ENCODE measurements around the gene MYOD1. TPM values are rescaled to one million over a fixed set of nuclear protein-coding genes. Genes with fewer than 3 reads are reported as not detected.
A peak's percentile ranks its signal among the peaks of the same experiment; 100 is the strongest.

The MYOD1 gene
- total RNA-seq (2021) = not detected in 2 replicates
- not detected for Bru-seq, nascent RNA
- not detected for BruChase-seq, experiment 1, labeled RNA remaining after a 2-hour chase
- not detected for BruChase-seq, experiment 2, labeled RNA remaining after a 6-hour chase
- long read RNA-seq = 0 reads

DNA sequence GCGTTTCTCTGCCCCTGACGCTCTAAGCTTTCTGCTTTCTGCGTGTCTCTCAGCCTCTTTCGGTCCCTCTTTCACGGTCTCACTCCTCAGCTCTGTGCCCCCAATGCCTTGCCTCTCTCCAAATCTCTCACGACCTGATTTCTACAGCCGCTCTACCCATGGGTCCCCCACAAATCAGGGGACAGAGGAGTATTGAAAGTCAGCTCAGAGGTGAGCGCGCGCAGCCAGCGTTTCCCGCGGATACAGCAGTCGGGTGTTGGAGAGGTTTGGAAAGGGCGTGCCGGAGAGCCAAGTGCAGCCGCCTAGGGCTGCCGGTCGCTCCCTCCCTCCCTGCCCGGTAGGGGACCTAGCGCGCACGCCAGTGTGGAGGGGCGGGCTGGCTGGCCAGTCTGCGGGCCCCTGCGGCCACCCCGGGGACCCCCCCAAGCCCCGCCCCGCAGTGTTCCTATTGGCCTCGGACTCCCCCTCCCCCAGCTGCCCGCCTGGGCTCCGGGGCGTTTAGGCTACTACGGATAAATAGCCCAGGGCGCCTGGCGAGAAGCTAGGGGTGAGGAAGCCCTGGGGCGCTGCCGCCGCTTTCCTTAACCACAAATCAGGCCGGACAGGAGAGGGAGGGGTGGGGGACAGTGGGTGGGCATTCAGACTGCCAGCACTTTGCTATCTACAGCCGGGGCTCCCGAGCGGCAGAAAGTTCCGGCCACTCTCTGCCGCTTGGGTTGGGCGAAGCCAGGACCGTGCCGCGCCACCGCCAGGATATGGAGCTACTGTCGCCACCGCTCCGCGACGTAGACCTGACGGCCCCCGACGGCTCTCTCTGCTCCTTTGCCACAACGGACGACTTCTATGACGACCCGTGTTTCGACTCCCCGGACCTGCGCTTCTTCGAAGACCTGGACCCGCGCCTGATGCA, at the start of gene MYOD1:
Gene MYOD1 (plus strand): TSS at position 544 of the 910 bp plus-strand sequence. CDS start 212 bp downstream, at position 756.
- H3K27ac ChIP-seq (ENCODE audit: low read depth, low read length, poor library complexity, severe bottlenecking) = no peak within 1 kb of the TSS
- H3K36me3 ChIP-seq (ENCODE audit: insufficient read depth, low read length, poor library complexity, severe bottlenecking) = no peaks in the 10 kb centered on the region
- POLR2A ChIA-PET (ENCODE audit: low non-redundant PET) = no interaction called here
- no TSS peak for BruUV-seq (replicated peaks)
- CTCF ChIA-PET = interaction anchor here (0.6 to 1.4 kb wide), 2 partner anchors 12 to 254 kb away, joined by 3 to 5 read pairs; no protein-coding TSS in a partner anchor
- H3K4me3 ChIP-seq (ENCODE audit: low read depth, low read length, poor library complexity, severe bottlenecking) = no peak within 1 kb of the TSS
- H3K4me1 ChIP-seq (ENCODE audit: insufficient read depth, low read length, poor library complexity, severe bottlenecking) = no peaks in the 10 kb centered on the region
- intact Hi-C loops (cut with micrococcal nuclease; ENCODE audit: unreplicated experiment) = no loop called here
- peaks cover 96% of the 10 kb centered on the region for H3K27me3 ChIP-seq (replicated peaks; ENCODE audit: insufficient read depth, low read depth, low read length, poor library complexity)
- no peaks in the 10 kb centered on the region for H3K9me3 ChIP-seq (ENCODE audit: low read depth, low read length, poor library complexity, severe bottlenecking)
- peak; percentile 36 for TF ChIP-seq EZH2 (IDR thresholded peaks at IDR 0.05; ENCODE audit: borderline replicate concordance, low read depth, low read length, poor library complexity, severe bottlenecking)
- TF ChIP-seq, protein P1, sequence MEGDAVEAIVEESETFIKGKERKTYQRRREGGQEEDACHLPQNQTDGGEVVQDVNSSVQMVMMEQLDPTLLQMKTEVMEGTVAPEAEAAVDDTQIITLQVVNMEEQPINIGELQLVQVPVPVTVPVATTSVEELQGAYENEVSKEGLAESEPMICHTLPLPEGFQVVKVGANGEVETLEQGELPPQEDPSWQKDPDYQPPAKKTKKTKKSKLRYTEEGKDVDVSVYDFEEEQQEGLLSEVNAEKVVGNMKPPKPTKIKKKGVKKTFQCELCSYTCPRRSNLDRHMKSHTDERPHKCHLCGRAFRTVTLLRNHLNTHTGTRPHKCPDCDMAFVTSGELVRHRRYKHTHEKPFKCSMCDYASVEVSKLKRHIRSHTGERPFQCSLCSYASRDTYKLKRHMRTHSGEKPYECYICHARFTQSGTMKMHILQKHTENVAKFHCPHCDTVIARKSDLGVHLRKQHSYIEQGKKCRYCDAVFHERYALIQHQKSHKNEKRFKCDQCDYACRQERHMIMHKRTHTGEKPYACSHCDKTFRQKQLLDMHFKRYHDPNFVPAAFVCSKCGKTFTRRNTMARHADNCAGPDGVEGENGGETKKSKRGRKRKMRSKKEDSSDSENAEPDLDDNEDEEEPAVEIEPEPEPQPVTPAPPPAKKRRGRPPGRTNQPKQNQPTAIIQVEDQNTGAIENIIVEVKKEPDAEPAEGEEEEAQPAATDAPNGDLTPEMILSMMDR (conservative IDR thresholded peaks at IDR 0.05; ENCODE audit: low read depth, low read length) = no peak
- DNase-seq (ENCODE audit: low spot score) = no peak

DNA sequence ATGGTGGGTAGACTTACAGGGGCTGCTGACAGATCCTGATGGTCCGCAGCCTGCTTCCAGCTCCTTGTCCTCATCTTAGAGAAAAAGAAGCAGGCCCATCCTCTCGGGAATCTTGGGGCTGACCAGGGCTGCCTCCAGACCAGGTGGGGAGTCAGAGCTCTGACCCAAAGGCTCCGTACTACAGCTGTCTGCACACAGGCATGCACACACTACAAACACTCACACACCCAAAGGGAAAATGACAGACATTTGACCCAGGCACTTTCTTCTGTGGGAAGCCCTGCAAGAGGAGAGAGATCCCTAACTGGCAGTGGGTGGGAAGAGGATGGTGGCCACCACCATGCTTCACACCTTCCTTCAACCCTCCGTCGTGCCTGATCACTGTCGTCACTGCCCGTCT, 46.9 kb upstream of the MYOD1 start:
- intact Hi-C loops (cut with micrococcal nuclease; ENCODE audit: unreplicated experiment) = no loop called here
- Histone ChIP-seq H3K27me3 (replicated peaks; ENCODE audit: insufficient read depth, low read depth, low read length, poor library complexity) (peaks cover 54% of the 10 kb centered on the region), H3K4me1 (ENCODE audit: insufficient read depth, low read length, poor library complexity, severe bottlenecking) (no peaks in the 10 kb centered on the region), H3K9me3 (ENCODE audit: low read depth, low read length, poor library complexity, severe bottlenecking) (peaks cover 12% of the 10 kb centered on the region), H3K36me3 (ENCODE audit: insufficient read depth, low read length, poor library complexity, severe bottlenecking) (no peaks in the 10 kb centered on the region), H3K27ac (ENCODE audit: low read depth, low read length, poor library complexity, severe bottlenecking) (no peak overlapping the region), H3K4me3 (ENCODE audit: low read depth, low read length, poor library complexity, severe bottlenecking) (no peak overlapping the region)
- BruUV-seq (replicated peaks) = no TSS peak
- no peak for DNase-seq (ENCODE audit: low spot score)
- ChIA-PET POLR2A (ENCODE audit: low non-redundant PET) (no interaction called here), CTCF (no interaction called here)
- TF ChIP-seq, protein P1 (conservative IDR thresholded peaks at IDR 0.05; ENCODE audit: low read depth, low read length) = no peak
- no peak for TF ChIP-seq EZH2 (IDR thresholded peaks at IDR 0.05; ENCODE audit: borderline replicate concordance, low read depth, low read length, poor library complexity, severe bottlenecking)

DNA sequence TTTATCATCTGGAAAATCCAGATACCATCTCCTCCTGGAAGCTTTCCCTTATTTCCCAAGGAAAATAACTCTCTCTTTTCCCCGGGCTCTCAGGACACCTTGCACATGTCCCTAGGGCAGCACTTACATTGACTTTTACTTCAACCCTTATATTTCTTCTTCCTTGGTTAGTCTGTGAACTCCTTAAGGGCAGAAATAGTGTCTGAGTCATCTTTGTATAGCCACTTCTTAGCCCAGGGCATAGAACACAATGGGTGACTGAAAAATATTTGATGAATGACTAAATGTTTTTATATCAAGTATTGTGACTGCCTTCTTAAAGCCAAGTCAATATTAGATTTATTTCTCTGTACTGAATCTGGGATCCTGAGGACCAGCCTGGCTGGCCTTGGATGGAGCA, 45.4 kb upstream of the MYOD1 start:
- H3K27me3 ChIP-seq (replicated peaks; ENCODE audit: insufficient read depth, low read depth, low read length, poor library complexity) = peaks cover 48% of the 10 kb centered on the region
- TF ChIP-seq, protein P1 (conservative IDR thresholded peaks at IDR 0.05; ENCODE audit: low read depth, low read length) = no peak
- TF ChIP-seq EZH2 (IDR thresholded peaks at IDR 0.05; ENCODE audit: borderline replicate concordance, low read depth, low read length, poor library complexity, severe bottlenecking) = no peak
- ChIA-PET POLR2A (ENCODE audit: low non-redundant PET) (no interaction called here), CTCF (no interaction called here)
- intact Hi-C loops (cut with micrococcal nuclease; ENCODE audit: unreplicated experiment) = no loop called here
- no peaks in the 10 kb centered on the region for H3K4me1 ChIP-seq (ENCODE audit: insufficient read depth, low read length, poor library complexity, severe bottlenecking)
- no peak overlapping the region for H3K27ac ChIP-seq (ENCODE audit: low read depth, low read length, poor library complexity, severe bottlenecking)
- DNase-seq (ENCODE audit: low spot score) = no peak
- no peaks in the 10 kb centered on the region for H3K36me3 ChIP-seq (ENCODE audit: insufficient read depth, low read length, poor library complexity, severe bottlenecking)
- BruUV-seq (replicated peaks) = no TSS peak
- H3K9me3 ChIP-seq (ENCODE audit: low read depth, low read length, poor library complexity, severe bottlenecking) = peaks cover 13% of the 10 kb centered on the region
- H3K4me3 ChIP-seq (ENCODE audit: low read depth, low read length, poor library complexity, severe bottlenecking) = no peak overlapping the region
